Gastrocnemius medialis (tissue), 4 donors: ENCODE results near the gene BARX2. TPM values are rescaled to one million over a fixed set of nuclear protein-coding genes. Genes with fewer than 3 reads are reported as not detected.

Experiments used
- ATAC-seq, 2 donors: fragments of 150-250 bp; one replicate each; pipeline ENCODE4 v1.9.1; 2016
- DNase-seq, 2 donors: peaks; one replicate each; pipeline ENCODE4 v3.0.0-alpha.2; 2019
- H3K27ac ChIP-seq, 4 donors: fragments of 200-600 bp; sonication (generic); 1 replicate in 1 of 4; 2 replicates in 3 of 4; pipeline ENCODE4 v1.5.1; 2016 to 2018; ENCODE audit warnings: mild to moderate bottlenecking in 2 of 4, moderate library complexity in 1 of 4
- H3K27me3 ChIP-seq, 3 donors: fragments of 200-600 bp; sonication (generic) in 2 of 3; 1 replicate in 1 of 3; 2 replicates in 2 of 3; pipeline versions ENCODE4 v1.5.1 to v1.6.0; 2016 to 2019; ENCODE audit warnings: mild to moderate bottlenecking in 1 of 3, moderate library complexity in 1 of 3
- H3K36me3 ChIP-seq, 2 donors: fragments of 200-600 bp; sonication (generic) in 1 of 2; one replicate each; pipeline ENCODE4 v1.5.1; 2017 to 2018
- H3K4me1 ChIP-seq, 2 donors: fragments of 200-600 bp; sonication (generic) in 1 of 2; one replicate each; pipeline ENCODE4 v1.5.1; 2016 to 2017; ENCODE audit warnings: mild to moderate bottlenecking in 2 of 2
- H3K4me3 ChIP-seq, 4 donors: fragments of 200-600 bp; sonication (generic) in 3 of 4; 1 replicate in 1 of 4; 2 replicates in 3 of 4; pipeline ENCODE4 v1.5.1; 2016 to 2019; ENCODE audit warnings: mild to moderate bottlenecking in 2 of 4
- H3K9me3 ChIP-seq, 3 donors: fragments of 200-600 bp; sonication (generic) in 2 of 3; 1 replicate in 1 of 3; 2 replicates in 2 of 3; pipeline ENCODE4 v1.5.1; 2016 to 2019
- POLR2A ChIP-seq, 2 donors: fragments of 450-650 bp; IDR thresholded peaks; one replicate each; pipeline ENCODE4 v1.6.1; 2017; ENCODE audit warnings: antibody characterized with exemption in 2 of 2, mild to moderate bottlenecking in 2 of 2, moderate library complexity in 2 of 2
- in situ Hi-C, 4 donors: fragments of 200-750 bp; cut with MboI; loops; one replicate each; pipeline versions ENCODE4 v1.15.0 to v1.8.0; 2017; ENCODE audit warnings: low sequenced_read_pairs in 4 of 4
- intact Hi-C: fragments of 100-400 bp; cut with DNase I; formaldehyde crosslinking; loops from one replicate; pipeline ENCODE4 v1.15.1; 2023; ENCODE audit warnings: low total_unique reads
- total RNA-seq, 4 donors: library from RNA; depleted of rRNA; stranded (reverse); fragments of >200 nt; gene quantifications; one replicate each; pipeline versions ENCODE4 v1.1.0 to v1.2.3, GENCODE V29; 2016
- TF ChIP-seq, protein P1 (sequence below), 5 experiments: fragments of 450-650 bp in 3 of 5; fragments of 200-600 bp in 2 of 5; sonication (generic) in 2 of 5; IDR thresholded peaks in 4 of 5; conservative IDR thresholded peaks in 1 of 5; 1 replicate in 4 of 5; 2 replicates in 1 of 5; pipeline ENCODE4 v1.5.1; 2016 to 2019; ENCODE audit warnings: antibody characterized with exemption in 5 of 5, mild to moderate bottlenecking in 3 of 5, moderate library complexity in 3 of 5

The BARX2 gene
- total RNA-seq, 4 donors from 2014 or later, result 1.2 to 4.4 TPM; not detected in 2

DNA sequence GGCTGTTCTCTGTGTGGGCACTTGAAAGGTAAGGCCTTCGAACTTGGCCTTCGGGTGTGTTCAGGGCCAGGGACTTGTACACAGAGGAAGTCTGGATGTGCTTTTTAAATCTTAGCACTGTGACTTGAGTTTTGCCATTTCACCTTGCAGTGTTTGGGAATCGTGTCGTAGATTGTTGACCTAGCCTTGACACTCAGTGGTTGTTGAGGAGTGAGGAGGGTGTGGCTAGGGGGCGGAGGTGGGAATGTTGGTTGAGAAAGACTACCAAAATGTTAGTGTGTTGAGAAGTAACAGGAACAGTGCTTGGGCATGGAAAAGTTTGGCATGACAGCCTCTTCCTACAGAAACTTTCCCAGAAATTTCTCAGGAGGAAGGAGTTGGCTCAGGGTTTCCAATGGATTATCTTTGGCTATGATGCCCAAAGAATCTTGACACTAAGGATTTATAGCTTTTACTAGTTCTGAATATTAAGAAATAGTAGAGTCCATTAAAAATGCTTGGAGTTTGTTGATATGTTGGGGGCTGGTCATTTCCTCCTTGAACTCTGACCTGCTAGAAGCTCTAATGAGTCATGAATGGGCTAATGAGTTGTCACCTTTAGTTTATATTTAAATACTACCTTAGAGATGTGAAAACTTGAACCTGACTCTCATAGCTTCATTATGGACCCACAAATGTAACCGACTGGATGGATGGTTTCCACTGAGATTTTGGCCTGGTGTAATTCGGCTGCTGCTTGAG lies 40.6 kb downstream of the BARX2 start:
- ATAC-seq, result no peak
- DNase-seq, result no peak
- TF ChIP-seq POLR2A (IDR thresholded peaks at IDR 0.05), result no peak
- TF ChIP-seq, protein P1, sequence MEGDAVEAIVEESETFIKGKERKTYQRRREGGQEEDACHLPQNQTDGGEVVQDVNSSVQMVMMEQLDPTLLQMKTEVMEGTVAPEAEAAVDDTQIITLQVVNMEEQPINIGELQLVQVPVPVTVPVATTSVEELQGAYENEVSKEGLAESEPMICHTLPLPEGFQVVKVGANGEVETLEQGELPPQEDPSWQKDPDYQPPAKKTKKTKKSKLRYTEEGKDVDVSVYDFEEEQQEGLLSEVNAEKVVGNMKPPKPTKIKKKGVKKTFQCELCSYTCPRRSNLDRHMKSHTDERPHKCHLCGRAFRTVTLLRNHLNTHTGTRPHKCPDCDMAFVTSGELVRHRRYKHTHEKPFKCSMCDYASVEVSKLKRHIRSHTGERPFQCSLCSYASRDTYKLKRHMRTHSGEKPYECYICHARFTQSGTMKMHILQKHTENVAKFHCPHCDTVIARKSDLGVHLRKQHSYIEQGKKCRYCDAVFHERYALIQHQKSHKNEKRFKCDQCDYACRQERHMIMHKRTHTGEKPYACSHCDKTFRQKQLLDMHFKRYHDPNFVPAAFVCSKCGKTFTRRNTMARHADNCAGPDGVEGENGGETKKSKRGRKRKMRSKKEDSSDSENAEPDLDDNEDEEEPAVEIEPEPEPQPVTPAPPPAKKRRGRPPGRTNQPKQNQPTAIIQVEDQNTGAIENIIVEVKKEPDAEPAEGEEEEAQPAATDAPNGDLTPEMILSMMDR (IDR thresholded peaks at IDR 0.05 in 4 of 5, conservative IDR thresholded peaks at IDR 0.05 in 1 of 5), result no peak
- intact Hi-C loops (no loop called here), in situ Hi-C loops (no loop called here)
- H3K4me3 ChIP-seq, result no peak overlapping the region
- H3K36me3 ChIP-seq, result no peaks in the 10 kb centered on the region
- no peaks in the 10 kb centered on the region for H3K9me3 ChIP-seq
- no peaks in the 10 kb centered on the region for H3K27me3 ChIP-seq
- no peaks in the 10 kb centered on the region for H3K4me1 ChIP-seq
- no peak overlapping the region for H3K27ac ChIP-seq

DNA sequence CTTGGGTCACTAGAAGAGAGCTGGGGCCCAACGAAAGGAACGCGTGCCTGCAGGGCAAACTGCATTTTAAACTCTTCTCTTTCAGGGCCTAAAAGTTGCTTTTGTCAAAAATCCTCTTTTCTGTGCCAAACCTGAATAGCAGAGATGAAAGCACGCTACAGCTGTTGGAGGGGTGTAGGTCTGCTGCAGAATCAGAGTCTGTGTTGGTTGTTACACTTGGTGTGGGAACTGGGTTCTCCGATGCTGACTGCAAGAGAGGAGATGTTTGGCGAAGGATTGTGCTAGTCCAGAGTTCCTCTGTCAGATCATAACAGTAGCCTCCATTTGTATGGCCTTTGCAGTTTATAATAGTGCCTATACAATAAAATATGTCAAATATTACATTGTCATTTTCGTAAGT lies 41.8 kb downstream of the BARX2 start:
- no peaks in the 10 kb centered on the region for H3K4me1 ChIP-seq
- in situ Hi-C loops, result no loop called here
- H3K27ac ChIP-seq, result no peak overlapping the region
- intact Hi-C loops, result no loop called here
- no peaks in the 10 kb centered on the region for H3K27me3 ChIP-seq
- no peak for DNase-seq
- TF ChIP-seq, protein P1 (IDR thresholded peaks at IDR 0.05 in 4 of 5, conservative IDR thresholded peaks at IDR 0.05 in 1 of 5), result no peak
- TF ChIP-seq POLR2A (IDR thresholded peaks at IDR 0.05), result no peak
- H3K9me3 ChIP-seq, result no peaks in the 10 kb centered on the region
- ATAC-seq, result no peak
- H3K4me3 ChIP-seq, result no peak overlapping the region
- no peaks in the 10 kb centered on the region for H3K36me3 ChIP-seq

- no peak for TF ChIP-seq POLR2A (IDR thresholded peaks at IDR 0.05)
- TF ChIP-seq, protein P1 (IDR thresholded peaks at IDR 0.05 in 4 of 5, conservative IDR thresholded peaks at IDR 0.05 in 1 of 5), result no peak
- Histone ChIP-seq H3K27ac (no peak overlapping the region), H3K9me3 (no peaks in the 10 kb centered on the region), H3K4me1 (no peaks in the 10 kb centered on the region), H3K36me3 (no peaks in the 10 kb centered on the region), H3K27me3 (no peaks in the 10 kb centered on the region), H3K4me3 (no peak overlapping the region)
- no peak for DNase-seq
- in situ Hi-C loops (no loop called here), intact Hi-C loops (no loop called here)
- no peak for ATAC-seq
Measured at GRCh38 chr11:129418039-129418438, 42.4 kb downstream of the BARX2 start.

DNA sequence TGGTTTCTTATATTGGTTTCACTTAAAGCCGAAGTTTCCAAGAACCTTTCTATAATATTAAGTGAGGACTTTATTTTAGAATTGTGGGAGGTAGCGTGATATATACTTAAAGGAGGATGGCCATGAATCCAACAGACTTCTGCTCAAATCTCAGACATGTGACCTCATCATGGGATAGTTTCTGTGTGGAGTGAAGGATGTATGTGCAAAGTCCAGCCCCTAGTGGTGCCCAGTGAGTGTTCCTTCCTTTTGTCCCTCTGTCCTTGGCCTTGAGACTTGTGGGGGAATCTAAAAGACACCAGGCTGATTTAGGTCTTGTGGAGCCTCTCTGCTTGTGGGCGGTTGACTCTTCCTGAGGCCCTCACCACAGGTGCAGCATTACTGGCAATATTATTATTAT lies 43.7 kb downstream of the BARX2 start:
- H3K27me3 ChIP-seq, result no peaks in the 10 kb centered on the region
- no peak overlapping the region for H3K4me3 ChIP-seq
- ATAC-seq (no peak), DNase-seq (no peak)
- TF ChIP-seq, protein P1 (IDR thresholded peaks at IDR 0.05 in 4 of 5, conservative IDR thresholded peaks at IDR 0.05 in 1 of 5), result no peak
- no peak for TF ChIP-seq POLR2A (IDR thresholded peaks at IDR 0.05)
- no peak overlapping the region for H3K27ac ChIP-seq
- intact Hi-C loops, result no loop called here
- no peaks in the 10 kb centered on the region for H3K9me3 ChIP-seq
- no peaks in the 10 kb centered on the region for H3K4me1 ChIP-seq
- in situ Hi-C loops, result no loop called here
- no peaks in the 10 kb centered on the region for H3K36me3 ChIP-seq
